HG03442 (cell line): ENCODE data around the gene COPZ1.

Experiments used
- ATAC-seq: cut with Tn5 transposase; IDR thresholded peaks from one replicate; pipeline ENCODE4 v1.9.1; 2021; ENCODE audit warnings: mild to moderate bottlenecking, moderate library complexity; ENCODE audit not compliant: unreplicated experiment

COPZ1 gene

GRCh38 chr12:54393207-54393609 is 68.3 kb downstream of the COPZ1 start:
- no peak for ATAC-seq

DNA sequence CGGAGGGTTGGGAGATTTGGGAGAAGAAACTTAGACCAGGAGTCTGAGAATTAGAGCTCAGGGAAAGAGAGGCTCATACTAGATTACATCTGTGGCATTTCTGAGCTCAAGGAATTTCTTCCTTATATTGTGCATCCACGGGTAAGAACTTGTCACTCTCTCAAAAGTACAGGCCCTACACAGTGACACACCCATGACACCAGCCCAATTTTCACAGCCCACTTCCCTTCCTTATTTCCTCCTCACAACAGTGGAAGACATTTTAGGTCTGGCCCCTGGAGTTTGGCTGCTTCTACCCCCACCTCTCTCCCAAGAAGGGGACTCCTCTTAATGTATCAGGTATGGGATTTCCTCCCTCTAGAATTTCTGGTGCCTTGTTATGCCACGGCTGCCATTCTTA is 68.8 kb downstream of the COPZ1 start:
- no peak for ATAC-seq

DNA sequence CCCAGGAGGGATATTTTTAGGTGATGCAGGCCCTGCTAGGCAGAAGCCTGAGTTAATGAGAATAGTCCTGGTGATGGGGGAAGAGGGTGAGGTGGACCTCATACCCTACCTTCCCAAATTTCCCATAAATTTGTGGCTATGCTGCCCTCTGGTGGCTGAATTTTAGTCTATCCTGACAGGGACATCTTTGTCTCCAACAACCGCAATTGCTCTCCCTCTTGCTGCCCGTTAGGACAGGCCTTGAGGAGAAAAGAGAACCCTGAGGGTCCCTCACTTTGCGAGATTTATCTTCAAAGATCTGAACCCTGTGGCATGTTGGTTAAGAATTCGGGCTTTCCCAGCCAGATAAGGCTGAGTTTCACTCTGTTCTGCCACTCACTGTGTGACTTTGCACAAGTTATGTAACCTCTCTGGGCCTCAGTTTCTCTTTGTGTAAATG is 69.4 kb downstream of the COPZ1 start:
- ATAC-seq: no peak

GRCh38 chr12:54394986-54395385 is 70.1 kb downstream of the COPZ1 start:
- ATAC-seq: no peak

DNA sequence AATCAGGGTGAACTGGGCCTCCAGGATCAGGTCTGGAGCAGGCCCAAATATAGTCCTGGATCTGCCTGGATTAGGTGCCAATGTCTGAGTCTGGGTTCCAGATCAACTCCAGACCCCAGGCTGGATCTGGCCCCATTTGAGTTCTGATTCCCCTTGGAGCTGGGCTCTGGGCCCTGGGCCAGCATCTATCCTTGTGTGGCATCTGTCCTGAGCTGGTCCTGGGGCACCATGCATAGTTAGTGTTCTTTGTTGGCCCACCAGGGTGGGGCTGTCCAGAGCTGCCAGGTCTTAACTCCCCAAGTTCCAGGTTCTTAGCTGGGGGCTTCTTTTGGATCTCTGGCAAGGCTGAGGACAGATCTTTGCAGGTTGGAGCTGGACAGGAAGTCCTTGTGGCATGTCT is 70.6 kb downstream of the COPZ1 start:
- no peak for ATAC-seq

DNA sequence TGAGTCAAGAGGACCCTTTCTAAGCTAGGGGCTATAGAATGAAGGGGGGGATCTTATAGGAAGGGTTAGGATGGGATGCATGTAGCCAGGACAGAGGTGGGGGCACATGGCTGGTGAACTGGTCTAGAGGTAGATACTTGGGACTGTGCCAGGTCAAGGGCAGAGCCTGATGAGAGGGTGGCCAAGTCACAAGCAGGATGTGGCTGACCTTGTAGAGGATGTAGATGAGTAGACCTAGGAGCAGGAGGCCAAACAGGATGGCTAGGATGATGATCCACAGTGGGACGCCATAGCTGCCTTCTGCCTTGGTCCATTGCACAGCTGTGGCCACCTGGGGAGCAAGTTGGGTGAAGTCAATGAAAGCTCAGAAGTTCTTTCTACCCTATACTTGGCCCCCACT is 72.2 kb downstream of the COPZ1 start:
- no peak for ATAC-seq

GRCh38 chr12:54398218-54398617 is 73.3 kb downstream of the COPZ1 start:
- ATAC-seq: no peak

GRCh38 chr12:54398995-54399793 is 74.3 kb downstream of the COPZ1 start:
- ATAC-seq: peak; percentile 79

- no peak for ATAC-seq
Observed at GRCh38 chr12:54401119-54401518, 76.2 kb downstream of the COPZ1 start.
